OCI-M2 (cell line): ENCODE data around the gene SMDT1.

Experiments
- DNase-seq: peaks from one replicate; lab custom pipeline; 2025; ENCODE audit not compliant: unreplicated experiment; lab: John Stamatoyannopoulos, UW

SMDT1 gene

GRCh38 chr22:42079319-42080251, at the start of gene SMDT1:
Gene SMDT1, plus strand, starts transcription at chr22:42079700. Its CDS starts 69 bp downstream, at chr22:42079769.
- peak; percentile 85 for DNase-seq

- DNase-seq, result no peak
These were observed 46.0 kb upstream of the SMDT1 start for GRCh38 chr22:42033263-42034181.

- no peak for DNase-seq
These were observed 44.2 kb upstream of the SMDT1 start for GRCh38 chr22:42035256-42035655.

- DNase-seq, result no peak
These were observed 40.2 kb upstream of the SMDT1 start for GRCh38 chr22:42039271-42039670.

- no peak for DNase-seq
These were observed 37.7 kb upstream of the SMDT1 start for GRCh38 chr22:42041784-42042183.

GRCh38 chr22:42050641-42051180, 28.8 kb upstream of the SMDT1 start:
- no peak for DNase-seq

GRCh38 chr22:42052765-42053164, 26.7 kb upstream of the SMDT1 start:
- no peak for DNase-seq

- DNase-seq, result no peak
These were observed 22.6 kb upstream of the SMDT1 start for GRCh38 chr22:42056757-42057511.

- no peak for DNase-seq
These were observed 19.0 kb upstream of the SMDT1 start for GRCh38 chr22:42060489-42060888.

- DNase-seq, result no peak
These were observed 18.5 kb upstream of the SMDT1 start for GRCh38 chr22:42061041-42061440.

GRCh38 chr22:42062506-42063170, 16.9 kb upstream of the SMDT1 start:
- no peak for DNase-seq

GRCh38 chr22:42064629-42065028, 14.9 kb upstream of the SMDT1 start:
- no peak for DNase-seq

GRCh38 chr22:42065438-42066125, 13.9 kb upstream of the SMDT1 start:
- DNase-seq, result no peak

- DNase-seq, result no peak
These were observed 13.3 kb upstream of the SMDT1 start for GRCh38 chr22:42066126-42066761.

- no peak for DNase-seq
These were observed 12.6 kb upstream of the SMDT1 start for GRCh38 chr22:42066937-42067336.

- no peak for DNase-seq
These were observed 11.7 kb upstream of the SMDT1 start for GRCh38 chr22:42067671-42068251.

- DNase-seq, result no peak
These were observed 11.2 kb upstream of the SMDT1 start for GRCh38 chr22:42068291-42068690.

- DNase-seq, result peak; percentile 13
These were observed 9.5 kb upstream of the SMDT1 start for GRCh38 chr22:42069801-42070516.
